ENCODE measurements around the gene EML6. TPM values are rescaled to one million over a fixed set of nuclear protein-coding genes. Genes with fewer than 3 reads are reported as not detected.

Gene EML6
- total RNA-seq, 1 donor from 2014 or later: 29.7 TPM

- DNase-seq (ENCODE audit: low read depth): no peak
Observed at GRCh38 chr2:54962511-54962910, 239.0 kb downstream of the EML6 start.

GRCh38 chr2:54962935-54963440 lies 239.5 kb downstream of the EML6 start:
- DNase-seq (ENCODE audit: low read depth): no peak

GRCh38 chr2:54963476-54963875 lies 240.0 kb downstream of the EML6 start:
- no peak for DNase-seq (ENCODE audit: low read depth)

- DNase-seq (ENCODE audit: low read depth): peak; percentile 46
Observed at GRCh38 chr2:54964271-54964670, 240.8 kb downstream of the EML6 start.

GRCh38 chr2:54964816-54965215 lies 241.4 kb downstream of the EML6 start:
- no peak for DNase-seq (ENCODE audit: low read depth)

GRCh38 chr2:54965425-54965824 lies 242.0 kb downstream of the EML6 start:
- no peak for DNase-seq (ENCODE audit: low read depth)

- no peak for DNase-seq (ENCODE audit: low read depth)
Observed at GRCh38 chr2:54966165-54966832, 242.8 kb downstream of the EML6 start.

- DNase-seq (ENCODE audit: low read depth): no peak
Observed at GRCh38 chr2:54966837-54967236, 243.4 kb downstream of the EML6 start.

GRCh38 chr2:54967269-54967668 lies 243.8 kb downstream of the EML6 start:
- DNase-seq (ENCODE audit: low read depth): no peak

GRCh38 chr2:54967759-54968365 lies 244.4 kb downstream of the EML6 start:
- DNase-seq (ENCODE audit: low read depth): no peak

- peak; percentile 87 for DNase-seq (ENCODE audit: low read depth)
Observed at GRCh38 chr2:54968561-54969218, 245.2 kb downstream of the EML6 start.

GRCh38 chr2:54969295-54969939 lies 246.0 kb downstream of the EML6 start:
- no peak for DNase-seq (ENCODE audit: low read depth)

- no peak for DNase-seq (ENCODE audit: low read depth)
Observed at GRCh38 chr2:54969940-54970338, 246.5 kb downstream of the EML6 start.

GRCh38 chr2:54975175-54975574 lies 251.7 kb downstream of the EML6 start:
- no peak for DNase-seq (ENCODE audit: low read depth)

GRCh38 chr2:54975598-54976492 lies 252.4 kb downstream of the EML6 start:
- DNase-seq (ENCODE audit: low read depth): no peak

- no peak for DNase-seq (ENCODE audit: low read depth)
Observed at GRCh38 chr2:54977149-54977548, 253.7 kb downstream of the EML6 start.

- DNase-seq (ENCODE audit: low read depth): peak; percentile 45
Observed at GRCh38 chr2:54979321-54980044, 256.0 kb downstream of the EML6 start.

- no peak for DNase-seq (ENCODE audit: low read depth)
Observed at GRCh38 chr2:54981385-54981784, 257.9 kb downstream of the EML6 start.

GRCh38 chr2:54983345-54984220 lies 260.1 kb downstream of the EML6 start:
- no peak for DNase-seq (ENCODE audit: low read depth)

Data from myocyte (in vitro differentiated cells).